Caco-2 (cell line): ENCODE data around the gene C20orf141. TPM values are rescaled to one million over a fixed set of nuclear protein-coding genes. Genes with fewer than 3 reads are reported as not detected.

Experiments used
- BruUV-seq: library from RNA; stranded (reverse); fragments of 400-500 nt; replicated peaks from 2 replicates; lab custom pipeline; 2021; lab: Mats Ljungman, UMichigan
- CTCF ChIA-PET: fragments of 300-600 bp; sonication (Branson Sonifier 250); formaldehyde crosslinking; loops from one replicate; lab custom pipeline; 2022; ENCODE audit warnings: antibody characterized with exemption; lab: Charles Lee
- POLR2A ChIA-PET: fragments of 300-600 bp; sonication (Branson Sonifier 250); formaldehyde crosslinking; loops from one replicate; lab custom pipeline; 2022; ENCODE audit warnings: antibody characterized with exemption; lab: Charles Lee
- DNase-seq, 2 experiments: peaks; one replicate each; pipeline versions ENCODE4 v3.0.0 to v3.0.0-alpha.2; 2020 to 2022
- H3K27me3 ChIP-seq: replicated peaks from 2 replicates; pipeline ENCODE4 v1.6.0; 2011; ENCODE audit warnings: low read length; ENCODE audit not compliant: control insufficient read depth, insufficient read depth
- H3K36me3 ChIP-seq: 2 replicates; pipeline ENCODE4 v1.5.1; 2011; ENCODE audit warnings: low read length; ENCODE audit not compliant: control insufficient read depth, insufficient read depth
- H3K4me1 ChIP-seq: fragments of 250-450 bp; sonication (Bioruptor Pico); 2 replicates; pipeline ENCODE4 v1.5.1; 2020; ENCODE audit warnings: mild to moderate bottlenecking
- H3K4me3 ChIP-seq: 2 replicates; pipeline ENCODE4 v1.5.1; 2011; ENCODE audit warnings: low read depth, mild to moderate bottlenecking, control low read depth, low read length
- H3K9me3 ChIP-seq: fragments of 250-450 bp; sonication (Bioruptor Pico); 2 replicates; pipeline ENCODE4 v1.5.1; 2020; ENCODE audit warnings: mild to moderate bottlenecking, moderate library complexity
- H3K27ac Mint-ChIP-seq: one replicate; pipeline ENCODE4 v1.8.0; 2022; ENCODE audit warnings: mixed read lengths; ENCODE audit not compliant: unreplicated experiment
- H3K27me3 Mint-ChIP-seq: one replicate; pipeline ENCODE4 v1.8.0; 2022; ENCODE audit warnings: mixed read lengths; ENCODE audit not compliant: insufficient read depth, unreplicated experiment
- H3K36me3 Mint-ChIP-seq: one replicate; pipeline ENCODE4 v1.8.0; 2022; ENCODE audit warnings: mild to moderate bottlenecking, mixed read lengths; ENCODE audit not compliant: insufficient read depth, unreplicated experiment
- H3K4me1 Mint-ChIP-seq: one replicate; pipeline ENCODE4 v1.8.0; 2022; ENCODE audit warnings: low read depth, mixed read lengths; ENCODE audit not compliant: unreplicated experiment
- H3K4me3 Mint-ChIP-seq: one replicate; pipeline ENCODE4 v1.8.0; 2022; ENCODE audit warnings: mild to moderate bottlenecking, moderate library complexity, mixed read lengths; ENCODE audit not compliant: unreplicated experiment
- H3K9me3 Mint-ChIP-seq: one replicate; pipeline ENCODE4 v1.8.0; 2022; ENCODE audit warnings: mixed read lengths; ENCODE audit not compliant: unreplicated experiment
- CTCF ChIP-seq, 2 experiments: fragments of 200-600 bp in 1 of 2; IDR thresholded peaks; 1 replicate in 1 of 2; 2 replicates in 1 of 2; pipeline versions ENCODE4 v1.5.1 to v1.8.0; 2011 to 2022; ENCODE audit warnings: antibody characterized with exemption in 1 of 2, control low read depth in 1 of 2, inconsistent platforms in 1 of 2, low read depth in 1 of 2, low read length in 1 of 2, mild to moderate bottlenecking in 1 of 2, moderate library complexity in 1 of 2; ENCODE audit not compliant: insufficient read depth in 1 of 2, severe bottlenecking in 1 of 2, unreplicated experiment in 1 of 2
- intact Hi-C: fragments of 100-400 bp; cut with micrococcal nuclease; formaldehyde crosslinking; loops from one replicate; pipeline ENCODE4 v1.10.0; 2022; ENCODE audit not compliant: unreplicated experiment
- total RNA-seq: library from RNA; stranded (reverse); gene quantifications from 2 replicates; pipeline ENCODE4 v1.2.3, GENCODE V29; 2022

The C20orf141 gene
- total RNA-seq, 1 experiment from 2014 or later = not detected

GRCh38 chr20:2820896-2821869 lies 6.4 kb downstream of the C20orf141 start:
- Histone ChIP-seq H3K9me3 (no peaks in the 10 kb centered on the region), H3K27me3 (no peaks in the 10 kb centered on the region), H3K36me3 (no peaks in the 10 kb centered on the region), H3K4me3 (no peak overlapping the region), H3K4me1 (peaks cover 9% of the 10 kb centered on the region; the same call in 1 of the 2 replicates)
- Mint-ChIP-seq H3K4me3 (no peak overlapping the region), H3K4me1 (peaks cover 10% of the 10 kb centered on the region), H3K27ac (no peak overlapping the region), H3K36me3 (no peaks in the 10 kb centered on the region), H3K27me3 (peaks cover 2% of the 10 kb centered on the region), H3K9me3 (no peaks in the 10 kb centered on the region)
- ChIA-PET POLR2A (interaction anchor here (0.9 kb wide), 1 partner anchor 20 kb away, joined by 4 read pairs; the partner anchor contains the start of genes PCED1A and VPS16), CTCF (interaction anchor here (0.5 to 0.7 kb wide), 3 partner anchors 68 to 272 kb away, joined by 3 read pairs; no protein-coding TSS in a partner anchor)
- no TSS peak for BruUV-seq
- TF ChIP-seq CTCF (IDR thresholded peaks at IDR 0.05; ENCODE audit: insufficient read depth in 1 of 2, low read depth in 1 of 2, low read length in 1 of 2, severe bottlenecking in 1 of 2, unreplicated experiment in 1 of 2) = no peak
- DNase-seq = no peak
- intact Hi-C loops = no loop called here

GRCh38 chr20:2822073-2822472 lies 7.3 kb downstream of the C20orf141 start:
- Mint-ChIP-seq H3K4me1 (peaks cover 10% of the 10 kb centered on the region), H3K27me3 (peaks cover 2% of the 10 kb centered on the region), H3K27ac (no peak overlapping the region), H3K36me3 (no peaks in the 10 kb centered on the region), H3K4me3 (no peak overlapping the region), H3K9me3 (no peaks in the 10 kb centered on the region)
- no TSS peak for BruUV-seq
- ChIA-PET CTCF (no interaction called here), POLR2A (interaction anchor here (0.9 kb wide), 1 partner anchor 19 kb away, joined by 4 read pairs; the partner anchor contains the start of genes PCED1A and VPS16)
- Histone ChIP-seq H3K4me1 (peaks cover 9% of the 10 kb centered on the region; the same call in 1 of the 2 replicates), H3K4me3 (no peak overlapping the region), H3K9me3 (no peaks in the 10 kb centered on the region), H3K27me3 (no peaks in the 10 kb centered on the region), H3K36me3 (no peaks in the 10 kb centered on the region)
- intact Hi-C loops = no loop called here
- no peak for TF ChIP-seq CTCF (IDR thresholded peaks at IDR 0.05; ENCODE audit: insufficient read depth in 1 of 2, low read depth in 1 of 2, low read length in 1 of 2, severe bottlenecking in 1 of 2, unreplicated experiment in 1 of 2)
- DNase-seq = no peak

DNA sequence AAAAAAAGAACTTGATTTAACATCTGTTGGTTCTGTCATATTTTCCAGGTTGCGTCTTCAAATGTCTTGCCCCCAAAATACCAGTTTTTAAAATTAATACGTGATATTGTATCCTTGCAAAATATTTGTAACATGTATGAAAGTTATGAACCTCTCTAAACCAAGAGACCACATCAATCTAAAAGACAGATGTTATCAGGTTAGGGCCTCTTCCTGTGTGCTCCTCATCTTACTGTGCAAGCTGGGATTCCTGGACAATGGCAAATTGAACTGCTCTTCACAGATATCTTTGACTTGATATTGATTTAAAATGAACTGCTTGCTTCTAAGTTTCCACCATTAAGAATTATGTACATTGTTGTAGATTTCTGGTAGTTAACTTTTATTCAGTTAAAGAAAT lies 11.0 kb downstream of the C20orf141 start:
- ChIA-PET POLR2A (no interaction called here), CTCF (no interaction called here)
- intact Hi-C loops = no loop called here
- Histone ChIP-seq H3K9me3 (no peaks in the 10 kb centered on the region), H3K36me3 (no peaks in the 10 kb centered on the region), H3K27me3 (no peaks in the 10 kb centered on the region), H3K4me3 (no peak overlapping the region), H3K4me1 (no peaks in the 10 kb centered on the region)
- peaks cover 9% of the 10 kb centered on the region for H3K27me3 Mint-ChIP-seq
- H3K9me3 Mint-ChIP-seq = no peaks in the 10 kb centered on the region
- H3K4me3 Mint-ChIP-seq = no peak overlapping the region
- BruUV-seq = no TSS peak
- DNase-seq = no peak
- no peaks in the 10 kb centered on the region for H3K36me3 Mint-ChIP-seq
- no peak overlapping the region for H3K27ac Mint-ChIP-seq
- H3K4me1 Mint-ChIP-seq = no peaks in the 10 kb centered on the region
- no peak for TF ChIP-seq CTCF (IDR thresholded peaks at IDR 0.05; ENCODE audit: insufficient read depth in 1 of 2, low read depth in 1 of 2, low read length in 1 of 2, severe bottlenecking in 1 of 2, unreplicated experiment in 1 of 2)
